Renal pelvis (tissue), 4 donors: ENCODE data around the gene IL22RA1. TPM values are rescaled to one million over a fixed set of nuclear protein-coding genes. Genes with fewer than 3 reads are reported as not detected.

ENCODE experiments used
- DNase-seq: peaks from one replicate; pipeline ENCODE4 v3.0.0-alpha.2; 2013
- polyA plus RNA-seq, 3 donors: library from polyadenylated mRNA; unstranded; fragments of 120-200 nt; gene quantifications; one replicate each; pipeline ENCODE4 v1.2.1, GENCODE V29; 2013; ENCODE audit not compliant: insufficient read length in 3 of 3

The IL22RA1 gene
- polyA plus RNA-seq, 3 donors: 4.6 to 5.4 (median 4.7) TPM

GRCh38 chr1:24139841-24140425 is 3.0 kb downstream of the IL22RA1 start:
- DNase-seq: no peak

GRCh38 chr1:24139222-24139489 is 3.8 kb downstream of the IL22RA1 start:
- no peak for DNase-seq

GRCh38 chr1:24138476-24139221 is 4.3 kb downstream of the IL22RA1 start:
- no peak for DNase-seq

- DNase-seq: no peak
Observed at GRCh38 chr1:24136956-24137539, 5.9 kb downstream of the IL22RA1 start.

GRCh38 chr1:24134376-24134775 is 8.6 kb downstream of the IL22RA1 start:
- no peak for DNase-seq

- DNase-seq: no peak
Observed at GRCh38 chr1:24133819-24134218, 9.1 kb downstream of the IL22RA1 start.

GRCh38 chr1:24130385-24130784 is 12.6 kb downstream of the IL22RA1 start:
- DNase-seq: no peak

GRCh38 chr1:24127801-24128363 is 15.1 kb downstream of the IL22RA1 start:
- no peak for DNase-seq

- DNase-seq: no peak
Observed at GRCh38 chr1:24127134-24127800, 15.7 kb downstream of the IL22RA1 start.

- DNase-seq: no peak
Observed at GRCh38 chr1:24126672-24127023, 16.3 kb downstream of the IL22RA1 start.

- no peak for DNase-seq
Observed at GRCh38 chr1:24126018-24126671, 16.8 kb downstream of the IL22RA1 start.

- DNase-seq: no peak
Observed at GRCh38 chr1:24125456-24125855, 17.5 kb downstream of the IL22RA1 start.

GRCh38 chr1:24124980-24125379 is 18.0 kb downstream of the IL22RA1 start:
- no peak for DNase-seq

GRCh38 chr1:24123611-24124010 is 19.3 kb downstream of the IL22RA1 start:
- no peak for DNase-seq

GRCh38 chr1:24122776-24123175 is 20.2 kb downstream of the IL22RA1 start:
- no peak for DNase-seq

- no peak for DNase-seq
Observed at GRCh38 chr1:24121406-24121805, 21.5 kb downstream of the IL22RA1 start.

GRCh38 chr1:24120965-24121364 is 22.0 kb downstream of the IL22RA1 start:
- no peak for DNase-seq

- DNase-seq: no peak
Observed at GRCh38 chr1:24119859-24120756, 22.8 kb downstream of the IL22RA1 start.

GRCh38 chr1:24119489-24119858 is 23.5 kb downstream of the IL22RA1 start:
- DNase-seq: no peak

GRCh38 chr1:24118410-24119242 is 24.3 kb downstream of the IL22RA1 start:
- no peak for DNase-seq
